Measurements from ENCODE around the gene KLHDC3.
A peak's percentile ranks its signal among the peaks of the same experiment; 100 is the strongest.
"Not testable (repeated sequence)": the region's sequence is repeated elsewhere in the genome, so short reads cannot be mapped to it uniquely, and the experiment has no call there.

Gene KLHDC3

DNA sequence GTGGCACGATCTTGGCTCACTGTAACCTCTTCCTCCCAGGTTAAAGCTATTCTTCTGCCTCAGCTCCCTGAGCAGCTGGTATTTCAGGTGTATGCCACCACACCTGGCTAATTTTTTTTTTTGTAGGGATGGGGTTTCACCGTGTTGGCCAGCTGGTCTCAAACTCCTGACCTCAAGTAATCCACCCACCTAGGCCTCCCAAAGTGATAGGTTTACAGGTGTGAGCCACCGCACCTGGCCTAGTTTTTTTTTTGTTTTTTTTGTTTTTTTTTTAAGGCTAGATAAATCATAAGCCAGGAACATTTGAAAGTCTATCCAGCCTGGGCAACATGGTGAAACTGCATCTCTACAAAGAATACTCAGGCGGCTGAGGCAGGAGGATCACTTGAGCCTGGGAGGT lies 18.3 kb downstream of the KLHDC3 start:
- DNase-seq, result no peak

DNA sequence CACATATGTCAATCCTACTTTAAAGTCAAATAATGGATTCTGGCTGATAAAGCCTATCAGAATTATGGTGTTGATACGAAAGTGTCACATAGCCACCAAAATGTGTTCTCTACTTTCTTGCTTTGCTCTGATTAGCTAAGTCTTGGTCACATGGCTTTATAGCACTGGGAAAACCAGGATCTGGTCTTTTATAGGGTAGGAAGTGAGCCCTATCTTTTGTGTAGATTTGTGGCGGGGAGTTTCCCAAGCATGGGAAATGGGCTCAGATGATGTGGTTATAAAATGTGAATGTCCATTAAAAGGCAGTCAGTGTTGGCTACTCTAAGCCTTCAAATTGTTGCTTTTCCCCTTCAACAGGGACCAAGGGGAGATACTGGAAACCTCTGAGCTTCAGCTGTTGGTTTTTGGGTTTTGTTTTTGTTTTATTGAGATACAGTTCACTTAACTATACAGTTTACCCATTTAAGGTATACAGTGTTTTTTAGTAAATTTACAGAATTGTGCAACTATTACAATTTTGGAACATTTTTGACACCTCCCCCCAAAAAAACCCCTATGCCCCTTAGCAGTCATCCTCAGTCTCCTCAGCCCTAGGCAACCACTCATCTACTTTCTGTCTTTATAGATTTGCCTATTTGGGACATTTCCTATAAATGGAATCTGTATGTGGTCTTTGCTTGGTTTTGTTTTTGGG lies 19.6 kb downstream of the KLHDC3 start:
- DNase-seq, result no peak

DNA sequence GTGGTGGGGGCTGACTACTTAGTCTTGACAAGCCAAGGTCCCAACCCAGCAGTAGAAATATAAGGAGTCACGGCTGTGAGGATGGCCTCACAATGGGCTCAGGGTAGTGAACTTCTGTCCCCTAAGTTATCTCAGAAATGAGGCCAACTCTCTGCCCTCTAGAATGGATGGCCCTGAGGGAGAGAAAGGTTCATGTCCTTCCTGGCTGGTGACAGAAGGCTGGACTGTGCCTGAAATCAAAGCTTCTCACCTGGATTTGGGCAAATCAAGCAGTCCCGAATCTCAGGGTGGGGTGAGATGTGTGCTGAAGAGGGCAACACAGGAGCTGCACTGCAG lies 20.1 kb downstream of the KLHDC3 start:
- no peak for DNase-seq

DNA sequence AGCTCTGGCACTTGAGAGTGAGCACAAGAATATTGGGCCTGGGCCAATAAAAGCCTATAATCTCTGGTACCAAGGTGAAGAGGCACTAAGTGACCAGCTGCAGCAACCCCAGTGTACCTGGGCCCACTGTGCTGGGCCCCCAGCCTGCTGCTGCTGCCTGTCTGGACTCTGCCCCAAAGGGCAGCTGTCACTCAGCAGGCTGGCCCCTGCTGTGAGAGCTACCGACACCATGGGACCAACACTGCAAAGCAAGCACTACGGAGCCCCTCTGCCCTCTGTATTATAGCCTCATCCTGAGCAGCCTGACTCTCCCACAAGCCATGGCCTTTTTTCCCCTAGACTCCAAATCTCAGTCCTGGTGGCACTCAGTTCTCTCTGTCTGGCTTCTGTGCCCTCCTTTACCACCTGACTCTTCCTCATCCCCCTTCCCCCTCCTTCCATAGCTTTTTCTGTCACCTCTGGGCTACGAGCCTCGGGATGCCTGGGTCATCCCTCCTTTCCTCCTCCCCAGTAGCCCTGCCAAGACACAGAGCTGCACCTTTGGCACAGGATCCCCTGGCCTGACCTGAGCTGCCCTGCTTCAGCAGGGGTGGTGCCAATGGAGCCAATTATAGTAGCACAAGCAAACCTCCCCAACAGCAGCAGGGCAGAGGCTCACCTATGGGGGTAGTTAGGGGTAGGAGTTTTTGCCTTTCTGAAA lies 21.6 kb downstream of the KLHDC3 start:
- DNase-seq, result no peak

DNA sequence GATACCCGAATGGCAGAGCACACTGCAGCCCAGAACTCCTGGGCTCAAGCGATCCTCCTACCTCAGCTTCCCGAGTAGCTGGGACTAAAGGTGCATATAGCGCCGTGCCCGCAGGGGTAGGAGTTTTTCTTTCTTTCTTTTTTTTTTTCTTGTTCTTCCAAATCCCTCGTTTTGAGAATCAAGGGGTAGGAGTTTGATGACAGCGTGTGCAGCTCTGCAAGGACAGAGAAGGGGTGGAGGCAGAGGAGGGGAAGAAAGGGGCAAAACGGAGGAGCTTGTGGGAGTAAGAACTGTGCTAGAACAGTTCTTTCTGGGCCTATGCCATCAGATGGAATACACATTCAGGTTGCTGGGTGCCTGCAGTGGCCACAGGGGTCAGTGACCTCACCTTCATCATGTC lies 22.7 kb downstream of the KLHDC3 start:
- DNase-seq, result no peak

DNA sequence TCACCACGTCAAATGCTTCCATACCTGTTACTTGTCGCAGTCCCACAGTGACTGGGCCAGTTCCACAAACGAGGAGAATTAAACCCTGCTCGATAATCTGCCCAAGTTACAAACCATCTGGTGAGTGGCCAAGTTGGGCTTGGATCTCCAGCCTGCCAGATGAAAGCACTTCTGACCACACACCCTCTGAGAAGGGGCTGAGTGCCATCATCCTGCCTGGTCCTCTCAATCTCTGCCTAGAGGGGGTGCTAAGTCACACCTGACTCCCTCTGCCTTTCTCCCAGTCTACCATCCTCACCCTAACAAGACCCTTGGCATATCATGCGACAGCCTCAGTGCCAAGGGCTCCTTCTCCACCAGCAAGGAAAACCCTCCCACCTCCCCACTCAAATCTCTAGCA lies 23.1 kb downstream of the KLHDC3 start:
- DNase-seq, result no peak

DNA sequence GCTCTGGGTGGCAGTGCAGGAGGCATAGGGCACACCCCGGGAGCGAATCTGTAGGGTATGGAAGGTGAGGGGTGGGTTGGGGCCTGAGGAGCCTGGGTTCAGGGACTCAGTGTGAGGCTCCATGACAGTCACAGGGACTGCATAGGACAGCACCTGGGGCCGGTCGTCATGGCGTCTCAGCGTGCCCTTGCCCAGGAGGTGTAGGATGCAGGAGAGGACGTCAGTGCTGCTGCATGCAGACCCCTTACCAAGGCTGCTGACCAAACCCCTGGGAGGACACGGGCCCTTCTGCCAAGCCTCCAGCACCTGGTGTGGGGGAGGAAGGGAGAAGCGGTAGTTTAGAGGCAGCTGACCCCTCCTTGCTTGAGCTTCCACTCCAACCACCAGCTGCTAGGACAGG lies 23.7 kb downstream of the KLHDC3 start:
- no peak for DNase-seq

DNA sequence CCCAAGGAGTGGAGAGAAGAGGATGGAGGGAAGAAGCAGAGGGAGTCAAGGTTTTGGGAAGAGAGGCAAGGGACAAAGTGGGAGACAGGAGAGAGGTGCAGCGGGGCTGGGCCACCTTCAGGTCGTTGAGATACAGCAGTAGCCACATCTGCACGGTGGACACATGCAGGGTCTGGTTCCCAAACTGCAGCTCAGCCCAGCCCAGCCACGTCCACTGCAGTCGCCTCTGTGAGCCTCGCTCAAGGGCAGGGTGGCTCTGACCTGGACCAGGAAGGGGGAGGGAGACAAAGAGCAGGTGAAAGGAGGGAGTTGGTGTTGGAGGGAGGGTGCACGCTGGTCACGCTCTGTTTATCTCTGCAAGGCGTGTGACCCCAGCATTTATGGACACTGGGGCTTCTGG lies 24.7 kb downstream of the KLHDC3 start:
- no peak for DNase-seq

DNA sequence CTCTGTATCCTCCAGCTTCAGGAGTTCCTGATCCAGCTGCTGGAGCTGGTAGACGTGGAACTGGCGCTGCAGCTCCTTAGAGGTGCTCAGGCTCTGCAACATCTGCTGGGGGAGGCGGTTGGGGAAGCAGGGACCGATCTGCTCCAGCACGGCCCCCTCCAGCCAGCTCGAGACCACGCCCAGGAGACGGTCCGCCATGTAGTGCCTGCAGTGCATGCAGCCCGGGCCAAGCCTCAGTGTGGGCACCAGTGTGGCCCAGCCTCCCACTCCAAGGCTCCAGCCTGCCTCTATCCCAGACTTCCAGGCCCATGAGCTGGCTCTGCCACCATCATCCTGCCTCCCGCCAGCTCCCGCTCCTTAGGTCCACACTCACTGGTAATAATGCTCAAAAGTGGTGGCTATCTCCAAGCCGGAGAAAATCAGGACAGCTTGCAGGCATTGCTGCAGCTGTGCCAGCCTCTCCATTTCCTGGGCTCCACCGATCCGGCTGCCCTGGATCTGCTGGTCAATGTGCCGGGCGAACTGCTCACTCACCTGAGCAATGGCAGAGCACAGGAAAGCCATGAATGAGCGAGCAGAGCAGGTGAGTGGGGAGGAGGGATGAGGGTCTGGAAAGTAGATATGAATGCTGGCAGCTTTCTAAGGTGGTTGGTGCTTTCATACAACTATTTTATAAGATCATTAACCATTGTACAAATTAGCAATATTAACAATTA lies 26.7 kb downstream of the KLHDC3 start:
- DNase-seq, result no peak

DNA sequence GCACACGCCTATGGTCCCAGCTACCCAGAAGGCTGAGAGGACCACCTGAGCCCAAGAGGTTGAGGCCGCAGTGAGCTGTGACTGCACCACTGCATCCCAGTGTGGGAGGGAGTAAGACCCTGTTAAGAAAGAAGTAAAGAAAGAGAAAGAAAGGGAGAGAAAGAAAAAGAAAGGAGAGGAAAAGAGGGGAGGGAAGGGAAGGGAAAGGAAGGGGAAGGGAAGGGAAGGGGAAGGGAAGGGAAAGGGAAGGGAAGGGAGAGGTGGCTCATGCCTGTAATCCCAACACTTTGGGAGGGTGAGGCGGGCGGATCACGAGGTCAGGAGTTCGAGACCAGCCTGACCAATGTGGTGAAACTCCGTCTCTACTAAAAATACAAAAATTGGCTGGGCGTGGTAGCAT lies 27.4 kb downstream of the KLHDC3 start:
- DNase-seq, result not testable (repeated sequence)

DNA sequence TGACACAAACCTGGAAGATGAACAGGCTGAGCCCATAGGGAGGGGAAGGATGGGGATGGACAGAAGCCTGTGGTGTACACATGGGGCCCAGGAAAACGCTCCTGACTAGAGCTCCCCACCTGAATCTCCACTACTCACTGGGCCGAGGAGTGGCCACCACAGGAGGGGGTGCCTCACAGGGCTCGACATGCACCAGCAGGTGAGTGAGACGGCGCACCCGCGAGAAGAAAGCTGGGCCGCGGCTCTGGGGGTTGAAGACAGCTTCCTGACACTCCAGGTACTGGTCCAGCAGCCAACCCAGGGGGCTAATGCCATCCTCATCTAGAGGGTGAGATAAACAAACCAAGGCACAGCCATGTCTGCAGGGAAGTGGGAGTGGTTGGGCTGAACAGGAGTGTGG lies 29.3 kb downstream of the KLHDC3 start:
- no peak for DNase-seq

DNA sequence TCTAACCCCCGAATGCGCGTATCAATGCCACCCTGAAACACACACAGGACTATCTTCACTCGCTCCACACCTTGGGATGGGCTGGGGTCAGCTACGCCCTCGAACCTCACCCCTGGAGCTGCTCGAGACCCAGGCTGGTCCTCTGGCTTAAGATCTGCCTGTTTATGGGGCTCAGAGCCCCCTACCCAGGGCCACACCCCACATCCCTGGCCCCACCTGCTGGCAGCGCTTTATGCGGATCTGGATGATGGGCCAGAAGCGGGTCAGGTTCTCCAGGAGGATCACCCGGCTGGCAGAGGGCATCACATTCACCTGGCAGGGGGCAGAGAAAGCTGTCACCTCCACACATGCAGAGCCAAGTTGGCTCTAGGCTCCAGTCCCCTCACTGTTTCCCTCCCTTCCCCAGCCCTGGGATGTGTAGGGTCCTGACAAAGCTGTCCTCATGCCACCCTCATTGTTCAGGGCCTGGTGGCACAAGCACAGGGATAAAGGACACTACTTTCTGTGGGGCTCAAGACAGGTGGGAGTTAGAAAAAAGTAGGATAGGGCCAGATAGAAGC lies 31.4 kb downstream of the KLHDC3 start:
- DNase-seq, result no peak

DNA sequence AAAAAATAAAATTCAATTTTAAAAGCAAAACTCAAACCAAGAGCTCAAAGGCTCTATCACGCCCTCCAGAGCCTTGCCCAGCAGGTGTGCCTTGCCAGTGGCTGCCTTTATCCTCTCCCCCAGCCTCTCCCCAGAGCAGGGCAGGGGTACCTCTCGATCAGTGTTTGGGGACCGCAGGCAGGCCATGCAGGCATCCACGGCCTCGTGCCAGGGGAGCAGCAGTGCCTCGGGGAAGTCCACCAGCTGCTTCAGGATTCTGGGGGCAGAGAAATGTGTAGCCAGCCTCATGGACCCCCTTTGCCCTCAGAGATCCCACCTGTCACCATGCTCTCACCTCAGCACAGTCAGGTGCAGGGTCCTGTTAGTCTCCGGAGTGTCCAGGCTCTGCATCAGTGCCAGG lies 33.9 kb downstream of the KLHDC3 start:
- no peak for DNase-seq

DNA sequence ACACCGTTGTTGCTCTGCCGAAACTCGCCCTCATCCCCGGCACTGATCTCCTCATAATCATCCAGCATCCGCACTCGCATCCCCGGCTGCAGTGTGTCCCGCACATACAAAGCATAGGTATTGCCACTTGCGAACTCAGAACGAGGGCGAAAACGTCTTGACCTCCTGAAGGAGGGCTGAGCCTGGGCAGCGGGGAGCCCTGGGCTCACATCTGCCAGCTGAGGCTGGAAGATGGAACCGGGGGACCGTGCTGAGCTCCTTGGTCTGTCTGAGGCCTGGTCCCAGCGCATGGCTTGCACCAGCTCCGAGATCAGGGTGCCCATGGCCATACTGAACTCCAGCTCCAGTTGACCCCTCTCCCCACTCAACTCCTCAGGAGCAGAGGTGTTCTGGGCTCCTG lies 36.9 kb downstream of the KLHDC3 start:
- DNase-seq, result no peak

DNA sequence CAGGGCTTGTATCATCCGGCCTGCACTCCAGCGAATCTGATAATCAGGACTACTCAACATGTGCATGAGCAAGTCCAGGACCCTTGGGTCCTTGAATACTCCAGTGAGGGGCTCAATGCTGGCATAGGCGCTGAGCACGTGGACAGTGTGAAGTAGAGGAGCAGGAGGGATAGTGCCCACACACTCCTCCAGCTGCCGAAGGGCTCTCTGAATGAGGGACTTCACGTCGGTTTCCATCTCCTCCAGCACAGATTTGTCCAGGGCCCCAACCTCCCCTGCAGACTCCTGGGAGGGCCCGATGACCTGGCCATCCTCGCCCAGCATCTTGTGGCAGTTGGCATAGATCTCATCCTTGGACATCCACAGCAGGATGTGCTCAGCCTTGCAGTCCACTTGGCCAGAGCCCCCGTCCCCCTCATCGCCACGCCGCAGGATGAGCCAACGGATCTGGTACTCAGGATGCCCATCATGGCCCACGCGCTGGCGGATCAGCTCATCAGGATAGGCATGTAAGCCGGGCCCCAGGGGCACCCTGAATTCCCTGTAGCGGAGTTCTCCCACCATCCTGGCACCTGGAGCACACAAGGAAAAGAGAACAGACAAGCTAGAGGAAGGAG lies 38.3 kb downstream of the KLHDC3 start:
- no peak for DNase-seq

DNA sequence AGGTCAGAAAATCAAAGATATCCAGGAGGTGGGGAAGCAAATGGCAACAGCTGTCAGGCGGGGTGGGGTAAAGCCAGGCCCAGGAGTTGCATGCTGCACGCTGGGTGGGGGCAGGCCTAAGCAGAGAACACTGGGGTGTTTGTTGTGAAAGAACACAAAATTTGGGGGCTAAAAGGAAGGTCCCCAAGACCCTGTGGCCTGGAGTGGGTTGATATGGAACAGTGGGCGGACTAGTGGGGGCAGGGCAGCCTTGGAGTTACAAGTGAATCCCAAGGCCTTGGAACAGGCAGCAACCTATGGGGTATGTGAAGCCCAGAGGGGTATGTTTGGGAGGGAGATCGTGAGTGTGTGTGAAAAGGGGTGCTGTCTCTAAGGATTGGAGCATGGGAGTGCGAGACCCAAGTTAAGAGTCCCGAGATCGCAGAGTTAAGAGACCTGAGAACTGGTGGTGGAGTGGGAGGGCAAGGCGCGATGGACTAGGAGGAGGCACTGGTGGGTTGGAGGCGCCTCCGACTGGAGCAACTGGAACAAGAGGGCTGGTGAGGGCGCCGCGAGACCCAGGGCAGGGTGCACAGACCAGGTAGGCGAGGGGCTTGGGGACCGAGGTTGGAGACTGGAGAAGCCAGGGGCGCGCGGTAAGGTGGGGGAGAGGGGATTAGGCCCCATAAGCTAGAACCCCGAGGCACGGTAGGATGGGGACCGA lies 38.9 kb downstream of the KLHDC3 start:
- DNase-seq, result peak in 1 of 2 donors; percentile 10

DNA sequence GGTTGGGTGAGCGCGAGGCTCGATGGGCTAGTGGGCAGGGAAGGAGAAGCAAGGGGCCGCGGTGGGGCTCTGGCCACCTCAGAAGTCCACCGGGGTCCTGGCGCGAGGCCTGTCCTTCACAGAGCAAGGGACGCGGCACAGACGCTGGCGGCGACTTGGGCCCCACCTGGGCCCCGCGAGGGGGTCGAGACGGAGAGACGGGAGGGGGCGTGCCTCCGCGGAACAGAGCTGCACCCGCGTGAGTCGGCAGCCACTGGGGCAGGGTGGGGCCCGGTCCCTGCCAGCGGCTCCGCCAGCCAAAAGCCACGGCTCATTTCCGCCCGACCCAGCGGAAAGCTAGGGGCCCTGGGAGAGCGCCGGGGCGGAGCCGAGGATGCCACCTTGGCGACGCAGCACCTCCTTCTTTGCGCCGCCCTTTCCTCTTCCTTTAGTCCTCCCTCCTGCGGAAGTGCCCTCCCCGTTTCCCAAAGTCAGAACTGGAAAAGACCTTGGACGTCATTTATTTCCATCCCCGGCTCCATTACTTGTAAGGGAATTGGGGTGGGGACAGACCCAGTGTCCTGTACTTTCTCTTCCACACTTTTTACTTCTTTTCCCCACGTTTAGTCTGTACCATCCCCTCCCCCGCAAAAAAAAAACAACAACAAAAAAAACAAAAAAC lies 39.6 kb downstream of the KLHDC3 start, which contains the start of gene CUL7:
Gene CUL7, minus strand, starts transcription at position 307 of the 661 bp plus-strand sequence. CDS start 1,063 bp downstream, outside the sequence.
- DNase-seq, result peak; percentile 87

DNA sequence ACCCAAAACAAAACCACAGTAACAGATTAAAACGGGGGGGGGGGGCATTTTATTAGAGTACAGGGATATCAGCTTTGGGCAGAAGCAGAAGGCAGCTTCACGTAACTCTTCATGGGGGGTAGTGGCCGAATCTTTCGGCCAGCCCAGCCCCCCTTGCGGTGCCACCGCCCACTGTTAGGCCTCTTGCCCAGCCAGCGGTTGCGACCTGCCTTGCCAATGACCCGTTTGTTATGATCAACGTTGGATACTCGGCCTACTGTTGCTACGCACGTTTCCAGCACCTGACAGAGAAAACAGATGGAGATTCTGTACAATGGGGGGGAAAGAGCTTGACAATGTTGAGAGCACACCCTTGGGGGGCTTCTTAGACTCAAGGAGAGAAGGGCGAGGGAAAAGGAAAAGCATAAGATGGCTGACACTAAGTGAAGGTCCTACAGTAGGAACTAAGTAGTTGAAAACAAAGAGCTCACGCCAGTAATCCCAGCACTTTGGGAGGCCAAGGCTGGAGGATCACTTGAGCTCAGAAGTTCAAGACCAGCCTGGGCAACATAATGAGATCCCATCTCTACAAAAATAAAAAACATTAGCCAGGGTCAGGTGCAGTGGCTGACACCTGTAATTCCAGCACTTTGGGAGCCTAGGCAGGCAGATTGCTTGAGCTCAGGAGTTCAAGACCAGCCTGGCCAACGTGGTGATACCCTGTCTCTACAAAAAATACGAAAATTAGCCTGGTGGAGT lies 40.3 kb downstream of the KLHDC3 start:
- DNase-seq, result no peak

DNA sequence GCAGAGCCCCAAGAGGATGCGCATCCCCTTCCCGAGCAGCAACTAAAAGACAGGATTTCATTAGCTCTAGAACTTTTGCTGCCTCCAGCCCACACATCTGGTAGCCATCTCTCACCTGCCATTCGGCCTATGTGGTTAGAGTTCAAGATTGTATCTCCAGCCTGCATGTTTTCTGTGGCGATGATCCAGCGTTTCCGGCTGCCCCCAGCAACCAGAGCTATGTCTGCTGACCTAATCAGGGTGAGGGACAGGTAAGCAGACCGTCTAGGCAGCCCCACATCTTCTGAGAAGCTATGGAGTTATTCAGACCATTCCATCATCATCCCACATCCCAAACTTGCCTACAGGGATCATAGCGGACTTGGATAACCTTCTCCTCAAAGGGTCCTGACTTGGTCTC lies 41.9 kb downstream of the KLHDC3 start:
- DNase-seq, result no peak

DNA sequence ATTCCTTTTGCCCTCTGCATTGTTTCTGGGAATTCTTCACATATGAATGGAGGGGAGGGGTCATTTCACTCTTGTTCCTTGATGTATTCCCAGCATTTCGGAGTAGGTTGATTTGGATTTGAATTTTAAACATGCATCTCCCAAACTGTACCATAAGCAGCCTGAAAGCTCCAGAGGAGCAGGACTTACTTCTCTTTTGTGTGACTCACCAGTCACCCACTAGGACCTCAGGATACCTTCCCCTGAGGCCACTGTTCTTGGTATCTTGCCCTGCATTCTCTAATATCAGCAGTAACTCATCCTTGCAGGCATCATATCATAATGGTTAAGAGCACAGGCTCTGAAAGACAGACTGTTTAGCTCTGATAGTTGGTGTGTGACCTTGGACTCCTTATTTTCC lies 44.5 kb downstream of the KLHDC3 start:
- DNase-seq, result no peak

Measured in stimulated activated CD4-positive, alpha-beta T cell treated with anti-CD3 and anti-CD28 coated beads, Interleukin-2, amount 100 ng/mL, for 48 hours (primary cell).